Suprapubic skin (tissue), 4 donors: ENCODE measurements around the gene OR5L2. TPM values are rescaled to one million over a fixed set of nuclear protein-coding genes. Genes with fewer than 3 reads are reported as not detected.

ENCODE experiments used
- DNase-seq, 2 donors: peaks; one replicate each; pipeline ENCODE4 v3.0.0-alpha.2; 2019; ENCODE audit warnings: low spot score in 2 of 2
- H3K27ac ChIP-seq: fragments of 200-600 bp; sonication (generic); one replicate; pipeline ENCODE4 v1.5.1; 2019
- H3K27me3 ChIP-seq: fragments of 200-600 bp; sonication (generic); one replicate; pipeline ENCODE4 v1.5.1; 2019
- H3K36me3 ChIP-seq: fragments of 200-600 bp; sonication (generic); one replicate; pipeline ENCODE4 v1.5.1; 2019
- H3K4me1 ChIP-seq: fragments of 200-600 bp; sonication (generic); one replicate; pipeline ENCODE4 v1.5.1; 2019
- H3K4me3 ChIP-seq: fragments of 200-600 bp; sonication (generic); one replicate; pipeline ENCODE4 v1.5.1; 2019; ENCODE audit warnings: mild to moderate bottlenecking
- H3K9me3 ChIP-seq: fragments of 200-600 bp; sonication (generic); one replicate; pipeline ENCODE4 v1.5.1; 2019
- EP300 ChIP-seq: sonication (generic); formaldehyde crosslinking; IDR thresholded peaks from one replicate; pipeline ENCODE4 v1.6.1; 2017; ENCODE audit warnings: antibody characterized with exemption
- POLR2A ChIP-seq, 2 donors: fragments of 450-650 bp; IDR thresholded peaks; one replicate each; pipeline ENCODE4 v1.6.1; 2017; ENCODE audit warnings: antibody characterized with exemption in 2 of 2, mild to moderate bottlenecking in 2 of 2, moderate library complexity in 2 of 2
- POLR2AphosphoS5 ChIP-seq, 3 donors: sonication (generic); formaldehyde crosslinking; IDR thresholded peaks; one replicate each; pipeline ENCODE4 v1.6.1; 2017; ENCODE audit warnings: antibody characterized with exemption in 3 of 3
- WGBS: methylation state at CpG from one replicate; pipeline ENCODE4 v1.1.5; 2018; 5-methylcytosine and 5-hydroxymethylcytosine counted together
- total RNA-seq, 4 donors: library from RNA; depleted of rRNA; stranded (reverse); fragments of >200 nt; gene quantifications; one replicate each; pipeline ENCODE4 v1.1.0, GENCODE V29; 2016
- TF ChIP-seq, protein P1 (sequence below), 2 donors: fragments of 200-600 bp in 1 of 2; fragments of 450-650 bp in 1 of 2; sonication (generic) in 1 of 2; IDR thresholded peaks; one replicate each; pipeline ENCODE4 v1.5.1; 2016 to 2019; ENCODE audit warnings: antibody characterized with exemption in 2 of 2, mild to moderate bottlenecking in 1 of 2, moderate library complexity in 1 of 2

The OR5L2 gene
- not detected for total RNA-seq

DNA sequence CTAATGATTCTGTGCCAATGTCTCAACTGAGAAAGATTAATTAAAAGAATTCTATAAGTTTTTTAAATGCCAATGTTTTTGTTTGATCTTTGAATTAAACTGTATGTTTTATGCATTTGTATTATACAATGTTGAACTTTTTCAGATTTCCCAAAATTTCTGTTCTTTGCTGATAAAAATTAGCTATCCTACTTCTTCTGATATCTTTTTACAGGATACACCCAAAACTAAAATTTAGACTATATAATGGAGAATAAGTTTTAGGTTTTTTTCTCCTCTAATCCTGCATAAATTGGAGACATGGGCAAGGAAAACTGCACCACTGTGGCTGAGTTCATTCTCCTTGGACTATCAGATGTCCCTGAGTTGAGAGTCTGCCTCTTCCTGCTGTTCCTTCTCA lies at the start of gene OR5L2:
Gene OR5L2, plus strand, starts transcription at position 301 of the 400 bp plus-strand sequence. Its CDS starts 0 bp downstream, at position 301.
- Histone ChIP-seq H3K4me1 (no peaks in the 10 kb centered on the region), H3K9me3 (no peaks in the 10 kb centered on the region), H3K36me3 (no peaks in the 10 kb centered on the region), H3K27ac (no peak within 1 kb of the TSS), H3K4me3 (no peak within 1 kb of the TSS), H3K27me3 (no peaks in the 10 kb centered on the region)
- DNase-seq: no peak
- TF ChIP-seq, protein P1, sequence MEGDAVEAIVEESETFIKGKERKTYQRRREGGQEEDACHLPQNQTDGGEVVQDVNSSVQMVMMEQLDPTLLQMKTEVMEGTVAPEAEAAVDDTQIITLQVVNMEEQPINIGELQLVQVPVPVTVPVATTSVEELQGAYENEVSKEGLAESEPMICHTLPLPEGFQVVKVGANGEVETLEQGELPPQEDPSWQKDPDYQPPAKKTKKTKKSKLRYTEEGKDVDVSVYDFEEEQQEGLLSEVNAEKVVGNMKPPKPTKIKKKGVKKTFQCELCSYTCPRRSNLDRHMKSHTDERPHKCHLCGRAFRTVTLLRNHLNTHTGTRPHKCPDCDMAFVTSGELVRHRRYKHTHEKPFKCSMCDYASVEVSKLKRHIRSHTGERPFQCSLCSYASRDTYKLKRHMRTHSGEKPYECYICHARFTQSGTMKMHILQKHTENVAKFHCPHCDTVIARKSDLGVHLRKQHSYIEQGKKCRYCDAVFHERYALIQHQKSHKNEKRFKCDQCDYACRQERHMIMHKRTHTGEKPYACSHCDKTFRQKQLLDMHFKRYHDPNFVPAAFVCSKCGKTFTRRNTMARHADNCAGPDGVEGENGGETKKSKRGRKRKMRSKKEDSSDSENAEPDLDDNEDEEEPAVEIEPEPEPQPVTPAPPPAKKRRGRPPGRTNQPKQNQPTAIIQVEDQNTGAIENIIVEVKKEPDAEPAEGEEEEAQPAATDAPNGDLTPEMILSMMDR (IDR thresholded peaks at IDR 0.05): no peak
- no peak for TF ChIP-seq EP300
- TF ChIP-seq POLR2AphosphoS5 (IDR thresholded peaks at IDR 0.05): no peak
- TF ChIP-seq POLR2A (IDR thresholded peaks at IDR 0.05): no peak

DNA sequence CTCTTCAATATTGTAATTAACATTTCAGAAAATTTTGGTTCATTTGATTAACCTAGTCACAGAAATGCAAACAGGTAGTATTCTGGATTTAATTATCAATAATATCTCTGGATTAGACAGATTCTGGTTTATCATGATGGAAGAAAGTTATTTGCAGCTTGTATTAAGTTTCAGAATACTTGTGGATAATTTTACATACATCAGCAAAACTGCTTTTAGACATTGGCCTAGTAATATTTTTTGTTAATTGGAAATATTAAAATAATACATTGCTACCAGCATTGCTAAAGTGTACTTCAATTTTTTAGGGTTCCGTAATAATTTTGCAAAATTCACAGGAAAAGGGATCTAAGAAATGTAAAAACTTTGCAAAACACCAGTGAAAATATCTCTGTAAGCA lies 35.4 kb upstream of the OR5L2 start:
- H3K27me3 ChIP-seq: no peaks in the 10 kb centered on the region
- no peaks in the 10 kb centered on the region for H3K9me3 ChIP-seq
- no peaks in the 10 kb centered on the region for H3K36me3 ChIP-seq
- no peak for TF ChIP-seq EP300
- TF ChIP-seq POLR2A (IDR thresholded peaks at IDR 0.05): no peak
- TF ChIP-seq, protein P1 (IDR thresholded peaks at IDR 0.05): no peak
- TF ChIP-seq POLR2AphosphoS5 (IDR thresholded peaks at IDR 0.05): no peak
- no peaks in the 10 kb centered on the region for H3K4me1 ChIP-seq
- H3K27ac ChIP-seq: no peak overlapping the region
- no peak for DNase-seq
- 85% methylated on average over 1 of the region's 1 CpG for WGBS
- H3K4me3 ChIP-seq: no peak overlapping the region

DNA sequence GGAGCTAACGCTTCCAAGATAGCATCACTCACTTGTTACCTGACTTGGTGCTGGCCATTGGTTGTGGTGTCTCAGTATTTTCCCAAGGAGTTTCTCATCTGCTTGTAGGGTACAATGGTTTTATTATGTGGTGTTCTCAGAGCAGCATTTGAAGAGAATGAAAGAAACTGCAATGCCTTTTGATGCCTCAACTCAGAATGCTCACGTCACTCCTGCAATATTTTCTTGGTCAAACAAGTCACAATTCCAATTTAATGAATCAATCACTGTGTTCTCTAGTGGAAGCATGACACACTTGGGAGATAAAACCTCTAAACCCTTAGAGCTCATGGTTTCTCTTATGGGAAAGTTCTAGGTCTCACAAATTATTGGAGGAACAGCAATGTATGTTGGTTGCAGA lies 33.7 kb upstream of the OR5L2 start:
- no peak overlapping the region for H3K27ac ChIP-seq
- no peak overlapping the region for H3K4me3 ChIP-seq
- no peak for TF ChIP-seq EP300
- TF ChIP-seq, protein P1 (IDR thresholded peaks at IDR 0.05): no peak
- TF ChIP-seq POLR2A (IDR thresholded peaks at IDR 0.05): no peak
- no peak for TF ChIP-seq POLR2AphosphoS5 (IDR thresholded peaks at IDR 0.05)
- H3K9me3 ChIP-seq: no peaks in the 10 kb centered on the region
- H3K27me3 ChIP-seq: no peaks in the 10 kb centered on the region
- WGBS: 64% methylated on average over 2 of the region's 2 CpGs
- H3K36me3 ChIP-seq: no peaks in the 10 kb centered on the region
- no peaks in the 10 kb centered on the region for H3K4me1 ChIP-seq
- no peak for DNase-seq

DNA sequence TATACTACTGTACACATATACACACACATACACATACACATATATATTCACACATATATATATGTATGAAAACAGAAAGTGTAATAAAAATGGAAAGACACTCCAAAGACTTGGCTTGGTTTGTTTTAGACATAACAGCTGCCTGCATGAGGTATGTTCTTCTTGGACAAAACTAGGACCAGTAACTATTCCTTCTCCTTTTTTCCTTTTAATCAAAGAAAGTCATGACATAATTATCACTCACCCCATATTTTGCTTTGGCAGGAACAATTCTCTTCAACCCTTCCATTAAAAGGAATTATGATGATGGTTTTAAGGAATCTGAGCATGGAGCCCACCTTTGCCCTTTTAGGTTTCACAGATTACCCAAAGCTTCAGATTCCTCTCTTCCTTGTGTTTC lies 31.8 kb upstream of the OR5L2 start, which contains the start of gene OR5D14:
Gene OR5D14, plus strand, starts transcription at position 301 of the 400 bp plus-strand sequence. Its CDS starts 0 bp downstream, at position 301.
- Histone ChIP-seq H3K4me3 (no peak within 1 kb of the TSS), H3K36me3 (no peaks in the 10 kb centered on the region), H3K9me3 (no peaks in the 10 kb centered on the region), H3K27me3 (no peaks in the 10 kb centered on the region), H3K27ac (no peak within 1 kb of the TSS), H3K4me1 (no peaks in the 10 kb centered on the region)
- TF ChIP-seq EP300 (no peak), POLR2A (IDR thresholded peaks at IDR 0.05) (no peak), POLR2AphosphoS5 (IDR thresholded peaks at IDR 0.05) (no peak)
- TF ChIP-seq, protein P1 (IDR thresholded peaks at IDR 0.05): no peak
- no peak for DNase-seq

DNA sequence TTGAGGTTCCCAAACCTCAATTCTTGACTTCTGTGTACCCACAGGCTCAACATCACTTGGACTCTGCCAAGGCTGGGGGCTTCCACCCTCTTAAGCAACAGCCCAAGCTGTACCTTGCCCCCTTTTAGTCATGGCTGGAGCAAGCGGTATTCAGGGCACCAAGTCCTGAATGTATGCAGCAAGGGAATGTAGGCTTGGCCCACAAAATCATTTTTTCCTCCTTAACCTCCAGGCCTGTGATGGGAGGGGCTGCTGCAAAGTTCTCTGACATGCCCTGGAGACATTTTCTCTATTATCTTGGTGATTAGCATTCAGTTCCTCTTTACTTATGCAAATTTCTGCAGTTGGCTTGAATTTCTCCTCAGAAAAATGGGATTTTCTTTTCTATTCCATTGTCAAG lies 20.8 kb upstream of the OR5L2 start:
- DNase-seq: no peak
- Histone ChIP-seq H3K27ac (no peak overlapping the region), H3K9me3 (peaks cover 22% of the 10 kb centered on the region), H3K36me3 (no peaks in the 10 kb centered on the region), H3K27me3 (no peaks in the 10 kb centered on the region), H3K4me1 (no peaks in the 10 kb centered on the region), H3K4me3 (no peak overlapping the region)
- TF ChIP-seq EP300 (no peak), POLR2AphosphoS5 (IDR thresholded peaks at IDR 0.05) (no peak), POLR2A (IDR thresholded peaks at IDR 0.05) (no peak)
- TF ChIP-seq, protein P1 (IDR thresholded peaks at IDR 0.05): no peak
- WGBS: 88% methylated on average over 1 of the region's 1 CpG
